Dermis microvascular lymphatic vessel endothelial cell (primary cell): Measurements from ENCODE around the gene ATOH8. TPM values are rescaled to one million over a fixed set of nuclear protein-coding genes. Genes with fewer than 3 reads are reported as not detected.
A peak's percentile ranks its signal among the peaks of the same experiment; 100 is the strongest.
"Not testable (repeated sequence)": the region's sequence is repeated elsewhere in the genome, so short reads cannot be mapped to it uniquely, and the experiment has no call there.

Experiments
- DNase-seq, 2 donors: peaks; one replicate each; pipeline versions ENCODE4 v3.0.0 to v3.0.0-alpha.2; 2010; ENCODE audit warnings: low read depth in 2 of 2
- total RNA-seq: library from RNA; depleted of rRNA; stranded (reverse); fragments of >200 nt; gene quantifications from 2 replicates; pipeline ENCODE4 v1.2.1, GENCODE V29; 2014

ATOH8 gene, protein sequence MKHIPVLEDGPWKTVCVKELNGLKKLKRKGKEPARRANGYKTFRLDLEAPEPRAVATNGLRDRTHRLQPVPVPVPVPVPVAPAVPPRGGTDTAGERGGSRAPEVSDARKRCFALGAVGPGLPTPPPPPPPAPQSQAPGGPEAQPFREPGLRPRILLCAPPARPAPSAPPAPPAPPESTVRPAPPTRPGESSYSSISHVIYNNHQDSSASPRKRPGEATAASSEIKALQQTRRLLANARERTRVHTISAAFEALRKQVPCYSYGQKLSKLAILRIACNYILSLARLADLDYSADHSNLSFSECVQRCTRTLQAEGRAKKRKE
- 13.1 and 21.5 TPM in 2 replicates for total RNA-seq

DNA sequence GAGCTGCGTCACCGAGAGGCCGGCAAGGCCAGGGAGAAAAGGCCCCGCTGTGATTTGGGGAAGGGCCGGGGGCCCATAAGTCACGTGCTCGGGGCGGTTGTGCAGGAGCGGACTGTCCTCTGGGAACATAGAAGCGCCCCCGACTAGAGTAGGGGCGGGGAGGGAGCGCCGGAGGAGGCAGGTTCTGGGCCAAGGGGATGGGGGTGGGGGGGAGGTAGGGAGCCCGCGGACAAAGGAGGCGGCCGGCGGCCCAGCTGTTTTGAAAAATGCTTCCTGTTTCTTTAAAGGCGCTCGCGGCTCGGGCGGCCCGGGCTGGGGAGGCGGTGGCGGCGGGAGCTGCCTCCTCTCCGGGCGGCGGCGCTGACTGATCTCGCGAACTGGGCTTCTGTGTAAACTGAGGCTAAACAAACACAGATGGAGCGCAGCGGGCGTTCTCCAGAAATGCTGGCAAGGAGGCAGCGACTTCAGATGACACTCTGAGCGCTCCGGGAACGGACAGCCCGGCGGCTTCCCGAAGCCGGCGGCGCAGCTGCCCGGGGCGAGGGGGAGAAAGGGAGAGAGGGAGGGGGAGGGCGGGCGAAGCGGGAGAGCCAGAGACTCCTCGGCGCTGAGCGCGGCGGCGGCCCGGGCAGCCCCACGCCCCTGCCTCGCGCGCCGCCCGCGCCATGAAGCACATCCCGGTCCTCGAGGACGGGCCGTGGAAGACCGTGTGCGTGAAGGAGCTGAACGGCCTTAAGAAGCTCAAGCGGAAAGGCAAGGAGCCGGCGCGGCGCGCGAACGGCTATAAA lies at the start of gene ATOH8:
Gene ATOH8 (plus strand): TSS at position 467 of the 788 bp plus-strand sequence. CDS start 199 bp downstream, at position 666.
- DNase-seq, result peak in 1 of 2 donors; percentile 60

DNA sequence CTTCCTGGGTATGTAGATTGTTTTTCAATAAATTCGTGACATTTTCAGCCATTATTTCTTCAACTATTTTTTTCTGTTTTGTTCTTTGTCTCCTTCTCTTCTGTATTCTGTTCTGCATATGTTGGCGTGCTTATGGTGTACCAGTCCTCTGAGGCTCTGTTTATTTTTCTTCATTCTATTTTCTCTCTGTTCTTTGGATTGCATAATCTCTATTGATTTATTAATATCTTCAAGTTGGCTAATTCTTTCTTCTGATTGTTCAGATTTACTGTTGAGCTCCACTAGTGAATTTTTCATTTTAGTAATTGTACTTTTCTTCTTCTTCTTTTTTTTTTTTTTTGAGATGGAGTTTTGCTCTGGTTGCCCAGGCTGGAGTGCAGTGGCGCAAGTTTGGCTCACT lies 49.8 kb upstream of the ATOH8 start:
- no peak for DNase-seq

DNA sequence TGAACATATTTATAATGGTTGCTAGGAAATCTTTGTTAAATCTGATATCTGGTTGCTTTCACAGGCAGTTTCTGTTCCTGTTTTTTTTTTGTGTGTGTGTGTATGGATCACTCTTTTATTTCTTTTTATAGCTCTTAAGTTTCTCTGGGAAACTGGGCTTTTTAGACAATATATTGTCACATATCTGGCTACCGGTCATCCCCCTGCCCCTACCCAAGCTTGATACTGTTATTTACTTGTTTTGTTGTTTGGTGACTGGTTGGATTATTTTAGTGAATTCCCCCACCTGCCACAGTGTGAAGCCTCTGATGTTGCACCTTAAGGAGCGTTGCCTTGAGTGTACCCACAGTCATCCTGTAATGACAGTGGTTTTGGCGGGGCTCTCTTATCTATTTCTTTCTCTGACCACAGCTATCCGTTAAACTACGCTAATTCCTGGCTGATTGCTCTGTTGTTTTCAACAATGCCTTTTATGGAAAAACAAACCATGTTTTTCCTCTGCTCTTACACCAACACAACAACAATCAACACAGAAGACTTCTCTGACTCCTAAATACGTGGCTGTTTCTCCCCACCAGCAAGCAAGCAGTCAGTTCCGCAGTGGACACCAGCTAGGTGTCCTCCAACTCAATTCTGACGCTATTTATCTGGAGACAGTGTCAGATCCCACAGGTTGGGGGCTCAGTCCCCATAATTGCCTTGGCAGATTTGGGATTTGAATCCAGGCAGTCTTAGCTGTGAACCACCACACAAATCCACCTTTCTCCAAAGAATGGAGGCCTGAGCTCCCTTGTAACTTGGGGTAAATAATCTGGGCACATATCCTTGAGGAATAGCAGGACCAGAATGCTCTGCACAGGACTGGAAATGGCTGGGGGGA lies 48.8 kb upstream of the ATOH8 start:
- no peak for DNase-seq

DNA sequence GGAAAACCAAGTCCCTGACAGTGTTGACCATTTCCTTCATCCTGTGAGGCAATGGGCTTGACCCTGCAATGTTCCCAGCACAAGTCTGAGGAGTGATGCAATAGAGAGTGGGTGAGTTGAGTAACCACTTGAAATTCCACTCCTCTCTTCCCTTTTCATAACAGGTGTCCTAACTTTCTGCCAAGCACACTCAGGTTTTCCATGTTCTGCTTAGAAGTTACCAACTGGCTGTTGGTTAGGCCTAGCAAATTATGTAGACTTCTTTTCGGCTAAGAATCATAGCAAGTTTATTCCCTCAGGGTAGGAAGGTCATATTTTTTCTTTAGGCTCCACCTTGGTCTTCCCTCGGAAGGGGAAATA lies 48.1 kb upstream of the ATOH8 start:
- DNase-seq, result peak; percentile 31 to 42

DNA sequence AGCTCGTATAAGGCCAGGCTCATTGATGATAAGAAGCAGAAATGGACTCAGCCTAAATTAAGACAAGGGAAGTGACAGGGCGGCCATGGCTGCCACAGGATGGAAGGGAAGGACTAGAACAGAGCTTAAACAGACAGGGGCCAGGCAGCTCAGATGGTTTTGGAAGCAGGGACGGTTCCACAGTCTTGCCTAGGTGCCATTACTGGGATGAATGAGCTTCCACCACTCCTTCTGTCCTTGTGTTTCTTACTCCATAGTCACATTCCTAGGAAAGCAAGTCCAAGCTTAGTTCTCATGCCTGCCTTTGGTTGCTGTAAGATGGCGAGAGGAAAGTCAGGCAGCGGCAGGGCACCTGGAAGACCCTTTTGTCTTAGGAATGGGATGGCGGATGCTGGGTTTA lies 47.7 kb upstream of the ATOH8 start:
- DNase-seq, result no peak

DNA sequence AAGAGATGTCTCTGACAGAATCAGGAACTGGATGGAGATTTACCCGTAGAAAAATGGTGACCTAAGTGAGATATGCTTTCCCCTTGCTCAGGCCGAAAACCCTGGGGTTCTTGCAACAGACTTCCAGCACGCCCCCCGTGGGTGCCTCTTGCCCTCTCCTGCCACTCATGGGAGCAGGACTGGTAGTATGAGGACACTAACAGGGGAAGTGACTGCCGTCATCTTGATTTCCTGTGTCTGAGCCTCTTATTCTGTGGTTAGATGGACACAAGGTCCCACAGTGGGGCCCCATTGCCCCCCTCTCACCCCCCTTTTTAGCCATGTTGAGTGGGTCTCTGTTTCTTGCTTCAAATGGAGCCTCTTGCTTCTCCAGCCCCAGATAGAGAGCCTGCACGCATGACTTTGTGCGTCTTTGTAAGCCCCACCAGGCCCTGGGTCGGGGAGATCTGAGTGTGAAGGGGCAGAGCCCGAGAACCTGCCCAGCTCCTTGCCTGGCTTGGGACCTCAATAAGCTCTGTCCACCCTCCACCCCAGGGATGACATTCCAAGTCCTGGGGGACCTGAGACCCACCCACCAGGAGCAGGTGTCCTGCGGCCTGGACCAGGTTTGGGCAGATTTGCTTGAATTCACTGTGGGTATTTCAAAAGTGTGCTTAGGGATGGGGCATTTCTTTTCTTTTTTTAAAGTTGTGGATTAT lies 47.0 kb upstream of the ATOH8 start:
- DNase-seq, result no peak

DNA sequence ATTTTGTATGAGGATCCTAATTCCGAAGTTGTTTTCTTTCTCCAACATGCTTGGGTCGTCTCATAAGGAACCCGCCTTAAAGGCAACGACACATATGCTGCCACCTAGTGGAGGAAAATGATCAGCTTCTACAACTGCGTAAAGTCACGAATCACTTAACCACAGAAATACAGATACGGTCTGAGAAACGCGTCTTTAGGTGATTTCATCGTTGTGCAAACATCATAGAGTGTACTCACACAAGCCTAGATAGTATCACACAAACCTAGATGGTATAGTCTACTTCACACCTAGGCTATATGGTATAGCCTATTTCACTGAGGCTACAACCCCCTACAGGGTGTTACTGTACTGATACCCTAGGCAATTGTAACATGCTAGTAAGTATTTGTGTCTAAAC lies 46.5 kb upstream of the ATOH8 start:
- DNase-seq, result peak; percentile 45 to 81

DNA sequence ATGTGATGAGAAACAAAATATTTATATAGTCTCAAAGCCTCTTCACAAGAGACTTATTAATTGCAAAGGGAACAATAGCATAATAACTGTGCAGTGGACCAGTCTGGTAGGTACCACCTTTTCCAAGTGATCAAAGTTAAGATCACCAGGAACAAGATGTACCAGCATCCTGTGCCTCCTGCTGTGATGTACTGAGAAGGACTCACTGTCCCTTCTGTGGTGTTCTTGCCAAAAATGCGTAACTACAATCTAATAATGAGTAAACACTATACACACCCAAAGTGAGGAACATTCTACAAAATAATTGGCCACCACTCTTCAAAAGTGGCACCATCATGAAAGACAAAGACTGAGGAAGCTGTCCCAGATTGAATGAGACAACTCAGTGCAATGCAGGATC lies 45.1 kb upstream of the ATOH8 start:
- no peak for DNase-seq

DNA sequence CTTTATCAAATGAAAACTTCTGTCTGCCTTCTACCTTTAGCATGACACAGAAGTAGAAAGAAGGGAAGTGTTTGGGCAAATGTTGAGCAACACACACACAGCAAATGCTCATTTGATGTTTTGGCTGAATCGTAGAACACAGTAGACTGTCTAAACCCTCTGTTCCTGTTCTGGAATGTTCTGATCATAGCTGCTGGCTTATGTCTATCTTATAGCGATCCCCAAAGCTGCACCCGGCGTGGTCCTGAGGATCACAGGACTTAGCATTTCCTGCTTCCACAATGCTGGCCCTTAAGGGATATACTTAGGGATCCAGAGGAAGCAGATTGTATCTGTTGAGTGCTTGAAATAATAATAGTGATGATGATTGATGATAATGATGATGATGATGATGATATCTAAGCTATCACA lies 44.4 kb upstream of the ATOH8 start:
- DNase-seq, result peak in 1 of 2 donors; percentile 20

DNA sequence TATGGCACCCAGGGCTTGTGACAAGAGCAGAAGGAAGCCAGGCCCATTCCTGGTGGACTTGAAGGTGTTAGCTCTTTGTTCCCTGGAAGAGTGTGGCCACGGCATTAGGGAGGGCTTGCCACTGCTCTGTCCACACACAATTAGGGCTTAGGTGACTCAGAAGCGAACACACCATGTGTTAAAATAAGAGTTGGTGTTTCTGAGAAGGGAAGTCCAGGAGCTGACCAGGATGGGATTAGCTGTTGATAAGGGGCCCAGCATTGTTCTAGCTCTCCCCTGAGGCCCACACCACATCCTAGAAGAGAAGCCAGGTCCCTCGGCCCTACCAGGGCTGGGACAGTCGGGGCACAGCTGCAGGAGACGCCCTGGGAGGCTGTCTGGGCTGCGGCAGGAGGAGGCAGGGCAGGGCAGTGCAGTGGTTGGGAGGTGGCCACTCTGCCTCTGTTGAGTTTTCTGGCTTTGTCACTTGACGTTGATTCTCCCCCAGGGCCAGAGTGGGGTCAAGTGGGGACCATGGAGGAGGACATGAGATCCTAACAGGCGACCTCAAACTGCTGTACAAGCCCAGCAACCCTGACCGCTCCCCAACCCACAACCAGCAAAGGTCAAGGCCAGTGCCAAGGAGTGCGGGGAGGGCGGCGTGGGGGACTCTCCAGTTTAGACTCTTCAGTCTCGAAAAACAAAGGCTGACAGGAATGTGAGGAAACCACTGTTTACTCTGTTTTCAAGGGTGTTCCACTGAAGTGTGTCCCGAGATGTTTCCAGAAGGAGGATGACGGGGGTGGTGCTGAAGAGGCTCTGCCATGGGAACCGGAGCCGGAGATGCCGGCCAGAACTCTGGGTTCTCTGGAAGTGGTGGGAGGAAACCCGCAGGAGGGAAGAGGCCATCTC lies 42.9 kb upstream of the ATOH8 start:
- peak in 1 of 2 donors; percentile 55 for DNase-seq

DNA sequence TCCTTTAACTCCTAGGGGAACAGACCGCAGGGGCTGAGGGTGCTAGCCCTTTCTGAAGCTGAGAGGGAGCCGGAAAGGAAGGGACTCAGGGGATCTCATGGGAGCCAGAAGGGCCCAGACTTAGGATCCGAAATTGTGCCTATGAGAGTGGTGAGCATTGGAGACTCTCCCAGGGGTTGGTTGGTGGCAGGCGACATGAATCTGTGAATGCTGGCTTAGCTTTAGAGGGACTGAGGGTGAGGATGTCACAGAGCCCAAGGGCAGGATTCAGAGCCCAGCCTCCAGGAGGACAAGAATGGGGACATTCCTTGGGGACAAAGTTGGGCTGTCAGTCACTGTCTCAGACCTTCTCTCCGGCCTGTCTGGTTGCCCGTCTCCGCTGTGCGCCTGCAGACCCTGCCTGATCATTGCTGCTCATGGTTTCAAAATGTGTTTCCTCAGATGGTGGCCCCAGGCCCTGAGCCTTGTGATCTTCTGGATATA lies 42.2 kb upstream of the ATOH8 start:
- DNase-seq, result no peak

DNA sequence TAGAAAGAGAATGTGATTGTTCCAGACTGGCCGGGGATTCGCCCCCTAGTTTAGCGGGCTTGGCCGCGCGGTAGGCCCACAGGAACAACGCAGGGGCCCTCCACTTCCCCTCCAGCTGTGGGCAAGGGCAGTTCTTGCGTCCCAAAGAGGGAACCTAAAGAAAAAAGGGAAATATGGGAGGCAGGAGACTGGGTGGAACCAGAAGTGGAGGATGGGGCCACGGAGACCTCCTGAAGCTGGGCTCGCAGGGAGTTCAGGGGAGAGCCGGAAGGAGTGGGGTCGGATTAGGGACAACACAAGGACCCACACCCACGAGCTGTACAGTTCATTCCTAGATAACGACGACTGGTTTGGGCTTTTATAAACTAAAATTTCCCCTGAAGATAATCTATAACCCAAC lies 41.5 kb upstream of the ATOH8 start:
- DNase-seq, result no peak

DNA sequence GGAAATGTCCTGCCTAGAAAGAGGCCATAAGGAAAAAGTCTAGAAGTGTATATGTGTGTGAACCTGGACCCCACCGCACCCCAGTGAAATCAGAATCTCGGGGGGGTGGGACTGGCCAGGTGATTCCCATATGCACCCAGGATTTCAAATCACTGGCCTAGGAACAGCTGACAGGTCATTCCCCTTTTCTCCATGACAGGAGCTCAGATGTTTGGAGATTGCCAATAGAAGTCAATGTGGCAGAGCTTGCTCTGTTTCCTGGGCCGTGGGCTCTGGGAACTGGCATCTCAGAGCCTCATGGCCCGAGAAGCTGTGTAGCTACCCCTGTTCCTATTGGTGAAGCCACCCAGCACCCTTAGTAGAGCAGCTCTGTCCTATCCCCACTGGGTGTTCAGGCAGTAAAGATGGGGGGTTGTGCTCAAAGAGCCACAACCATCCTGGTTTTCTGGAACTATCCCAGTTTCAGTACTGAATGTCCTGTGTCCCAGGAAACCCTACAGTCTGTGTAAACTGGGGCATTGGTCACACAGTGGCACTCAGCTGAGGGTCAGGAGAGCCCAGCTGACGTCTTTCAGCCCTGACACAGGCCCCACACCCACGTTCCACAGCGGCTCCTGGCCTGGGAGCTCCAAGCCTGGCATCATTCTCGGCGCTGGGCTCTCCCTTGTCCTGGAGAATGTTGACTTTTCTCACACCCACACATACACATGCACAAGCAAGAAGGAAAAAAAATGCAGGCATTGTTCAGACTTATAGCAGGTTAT lies 40.8 kb upstream of the ATOH8 start:
- no peak for DNase-seq

DNA sequence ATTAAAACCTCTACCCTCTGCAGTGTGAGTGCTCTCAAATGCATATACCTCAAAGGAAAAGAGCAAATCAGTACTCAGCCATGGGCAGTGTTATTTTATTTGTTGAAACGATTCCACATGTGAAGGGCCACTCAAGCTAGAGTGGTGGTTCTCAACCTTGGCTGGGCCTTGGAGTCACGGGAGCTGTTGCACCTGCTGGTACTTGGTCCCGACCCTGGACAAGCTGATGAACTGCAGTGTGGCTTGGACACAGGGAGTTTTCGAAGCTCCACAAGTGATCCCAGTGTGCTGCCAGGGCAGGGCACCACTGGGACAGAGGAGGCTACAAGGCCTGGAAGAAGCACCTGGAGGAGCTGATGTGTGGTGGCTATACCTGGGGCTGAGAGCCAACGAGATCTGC lies 40.0 kb upstream of the ATOH8 start:
- no peak for DNase-seq

DNA sequence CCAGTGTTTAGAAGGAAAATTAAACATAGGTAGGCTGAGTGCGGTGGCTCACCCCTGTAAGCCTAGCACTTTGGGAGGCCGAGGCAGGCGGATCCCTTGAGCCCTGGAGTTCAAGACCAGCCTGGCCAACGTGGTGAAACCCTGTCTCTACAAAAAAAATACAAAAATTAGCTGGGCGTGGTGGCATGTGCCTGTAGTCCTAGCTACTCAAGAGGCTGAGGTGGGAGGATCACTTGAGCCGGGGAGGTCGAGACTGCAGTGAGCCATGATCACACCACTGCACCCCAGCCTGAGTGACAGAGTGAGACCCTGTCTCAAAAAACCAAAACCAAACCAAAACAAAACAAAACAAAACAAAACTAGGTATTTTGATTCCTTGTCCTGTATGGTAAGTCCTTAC lies 39.4 kb upstream of the ATOH8 start:
- DNase-seq, result not testable (repeated sequence)

DNA sequence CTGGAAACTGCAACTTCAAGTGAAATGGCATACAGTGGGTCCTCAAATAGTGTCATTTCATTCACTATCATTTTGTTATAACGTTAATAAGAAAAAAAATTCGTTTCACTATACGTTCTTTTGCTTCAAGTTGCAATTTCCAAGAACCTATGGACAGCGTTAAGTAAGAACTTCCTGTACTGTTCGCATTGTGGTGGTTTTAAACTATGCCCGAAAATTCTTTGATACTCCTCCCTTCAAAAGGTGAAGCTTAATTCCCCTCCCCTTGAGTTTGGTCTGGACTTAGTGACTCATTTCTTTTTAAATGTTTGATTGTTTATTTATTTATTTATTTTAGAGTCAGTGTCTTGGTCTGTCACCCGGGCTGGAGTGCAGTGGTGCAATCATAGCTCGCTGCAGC lies 39.0 kb upstream of the ATOH8 start:
- no peak for DNase-seq

DNA sequence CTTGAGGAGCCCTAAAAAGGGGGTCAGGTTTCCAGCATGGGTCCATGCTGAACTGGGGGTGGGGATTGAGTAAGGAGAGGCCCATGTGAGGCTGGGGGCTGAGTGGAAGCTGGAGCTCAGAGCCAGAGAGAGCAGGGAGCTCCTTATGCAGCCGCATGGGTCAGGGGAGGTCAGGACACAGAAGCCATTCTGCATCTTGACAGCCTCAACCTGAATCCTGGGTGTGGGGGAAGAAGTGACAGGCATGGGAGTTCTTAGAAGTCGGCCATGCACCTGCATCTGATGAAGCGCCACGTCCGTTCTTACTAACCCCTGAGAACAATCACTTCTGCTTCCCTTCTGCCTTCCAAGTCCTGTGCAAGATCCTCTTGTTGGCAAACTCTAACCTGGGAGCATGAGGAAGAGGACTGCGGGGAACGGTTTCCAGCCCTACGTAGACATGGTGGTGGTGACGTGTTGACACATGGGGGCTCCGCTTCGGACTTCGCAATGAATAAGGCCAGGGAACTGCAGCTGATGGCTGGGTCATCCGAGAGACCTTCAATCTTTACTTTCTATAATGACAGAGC lies 37.4 kb upstream of the ATOH8 start:
- no peak for DNase-seq

DNA sequence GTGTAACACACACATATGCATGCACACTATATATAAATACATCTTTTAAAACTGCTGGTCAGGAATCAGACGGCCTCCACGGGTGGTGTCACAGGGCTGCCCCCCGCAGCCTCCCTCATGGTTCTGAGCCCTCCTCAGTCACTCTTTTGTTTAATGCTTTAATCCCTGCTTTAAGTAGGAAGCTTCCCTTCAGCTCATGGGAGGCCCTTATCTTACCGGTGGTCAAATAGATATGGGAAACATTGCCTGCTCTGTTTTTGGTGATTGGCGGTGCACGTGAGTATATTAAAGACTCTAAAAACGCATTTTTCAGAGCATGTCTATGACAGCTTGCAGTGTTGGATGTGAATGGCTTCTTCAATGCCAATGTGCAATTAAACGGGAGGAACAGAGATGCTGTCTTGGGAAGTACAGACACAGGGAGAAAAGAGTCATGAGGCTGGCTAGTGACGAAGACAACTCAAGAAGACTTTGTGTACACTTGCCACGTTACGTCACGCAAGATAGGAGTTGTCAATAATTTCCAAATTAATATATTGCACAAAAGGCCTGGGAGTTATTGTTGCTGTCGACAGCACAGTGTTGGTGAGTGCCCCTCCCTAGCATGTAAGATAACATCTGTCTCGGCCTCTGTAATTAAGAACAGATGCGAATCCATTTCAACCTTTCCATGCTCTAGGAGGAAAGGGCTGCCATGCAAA lies 36.3 kb upstream of the ATOH8 start:
- no peak for DNase-seq

DNA sequence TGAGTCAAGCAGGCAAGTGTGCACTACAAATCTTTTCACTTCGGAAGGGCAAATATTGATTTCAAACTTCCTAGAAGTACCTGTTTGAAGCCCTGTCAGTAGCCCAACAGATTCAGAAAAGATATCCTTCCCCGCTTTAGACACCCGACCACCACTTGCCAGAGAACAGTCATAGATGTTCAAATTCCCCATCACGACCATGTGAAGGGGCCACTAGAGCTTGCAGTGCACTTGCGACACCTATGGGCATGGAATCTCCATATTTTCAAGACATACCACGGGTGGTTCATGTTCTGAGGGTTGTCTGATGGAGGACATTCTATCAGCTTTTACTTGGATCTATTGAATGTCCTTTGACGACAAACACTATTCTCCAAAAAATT lies 35.8 kb upstream of the ATOH8 start:
- no peak for DNase-seq
